Sigmoid colon (tissue), 4 donors: Measurements from ENCODE around the gene INF2.

ENCODE experiments used
- POLR2A ChIP-seq, 2 donors: fragments of 450-650 bp; IDR thresholded peaks; one replicate each; pipeline ENCODE4 v1.6.1; 2016; ENCODE audit warnings: antibody characterized with exemption in 2 of 2, mild to moderate bottlenecking in 2 of 2, moderate library complexity in 2 of 2
- POLR2AphosphoS5 ChIP-seq, 4 donors: sonication (generic); formaldehyde crosslinking; IDR thresholded peaks; one replicate each; pipeline ENCODE4 v1.6.1; 2017; ENCODE audit warnings: antibody characterized with exemption in 4 of 4
- TF ChIP-seq, protein P1 (sequence below), 4 experiments: fragments of 450-650 bp in 3 of 4; fragments of 200-600 bp in 1 of 4; IDR thresholded peaks; one replicate each; pipeline ENCODE4 v1.5.1; 2016 to 2019; ENCODE audit warnings: antibody characterized with exemption in 4 of 4, mild to moderate bottlenecking in 3 of 4, moderate library complexity in 2 of 4

DNA sequence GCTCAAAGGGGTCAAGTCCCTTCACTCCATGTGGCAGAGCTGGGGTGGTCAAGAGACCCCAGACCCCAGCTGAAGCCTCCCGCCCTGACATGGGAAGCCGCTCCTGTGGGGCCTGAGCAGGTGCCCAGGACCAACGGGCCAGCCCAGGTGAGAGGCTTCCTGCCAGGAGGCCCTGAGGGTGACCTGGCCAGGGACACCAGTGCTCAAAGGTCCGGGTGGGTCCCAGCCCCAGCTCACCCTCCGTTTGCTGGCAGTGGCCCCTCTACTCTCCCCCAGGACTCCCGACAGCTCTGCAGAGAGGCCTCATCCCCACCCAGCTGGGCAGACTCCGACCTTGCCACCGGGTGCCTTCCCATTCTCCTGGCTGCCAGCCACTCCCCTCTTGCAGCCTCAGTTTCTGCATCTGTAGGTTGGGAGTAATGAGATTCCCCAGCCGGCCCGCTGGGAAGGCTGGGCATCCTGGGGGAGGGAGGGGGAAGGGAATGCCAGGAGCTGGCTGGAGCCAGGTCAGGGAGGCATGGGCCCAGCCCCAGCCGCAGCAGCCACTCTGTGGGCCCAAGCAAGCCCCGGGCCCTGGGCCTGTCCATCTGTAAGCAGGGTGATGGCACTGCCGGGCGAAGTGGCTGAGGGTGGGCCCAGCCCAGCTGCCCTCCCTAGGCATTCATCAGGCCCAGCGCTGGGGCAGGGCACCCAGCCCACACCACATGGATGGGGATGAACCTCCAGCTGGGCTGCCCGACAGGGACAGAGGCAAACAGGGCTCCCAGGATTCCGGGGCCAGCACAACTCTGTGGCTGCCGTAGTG is 10.3 kb upstream of the INF2 start:
- TF ChIP-seq POLR2A (IDR thresholded peaks at IDR 0.05) (no peak), POLR2AphosphoS5 (IDR thresholded peaks at IDR 0.05) (no peak)
- TF ChIP-seq, protein P1, sequence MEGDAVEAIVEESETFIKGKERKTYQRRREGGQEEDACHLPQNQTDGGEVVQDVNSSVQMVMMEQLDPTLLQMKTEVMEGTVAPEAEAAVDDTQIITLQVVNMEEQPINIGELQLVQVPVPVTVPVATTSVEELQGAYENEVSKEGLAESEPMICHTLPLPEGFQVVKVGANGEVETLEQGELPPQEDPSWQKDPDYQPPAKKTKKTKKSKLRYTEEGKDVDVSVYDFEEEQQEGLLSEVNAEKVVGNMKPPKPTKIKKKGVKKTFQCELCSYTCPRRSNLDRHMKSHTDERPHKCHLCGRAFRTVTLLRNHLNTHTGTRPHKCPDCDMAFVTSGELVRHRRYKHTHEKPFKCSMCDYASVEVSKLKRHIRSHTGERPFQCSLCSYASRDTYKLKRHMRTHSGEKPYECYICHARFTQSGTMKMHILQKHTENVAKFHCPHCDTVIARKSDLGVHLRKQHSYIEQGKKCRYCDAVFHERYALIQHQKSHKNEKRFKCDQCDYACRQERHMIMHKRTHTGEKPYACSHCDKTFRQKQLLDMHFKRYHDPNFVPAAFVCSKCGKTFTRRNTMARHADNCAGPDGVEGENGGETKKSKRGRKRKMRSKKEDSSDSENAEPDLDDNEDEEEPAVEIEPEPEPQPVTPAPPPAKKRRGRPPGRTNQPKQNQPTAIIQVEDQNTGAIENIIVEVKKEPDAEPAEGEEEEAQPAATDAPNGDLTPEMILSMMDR (IDR thresholded peaks at IDR 0.05) = no peak
